Common myeloid progenitor, CD34-positive (primary cell): ENCODE results near the gene KISS1.

Source experiments
- CTCF ChIA-PET: fragments of 350-600 bp; sonication (Branson Sonifier 250); formaldehyde crosslinking; loops from one replicate; lab custom pipeline; 2021; ENCODE audit warnings: antibody characterized with exemption; lab: Charles Lee
- POLR2A ChIA-PET: fragments of 350-600 bp; sonication (Branson Sonifier 250); formaldehyde crosslinking; loops from one replicate; lab custom pipeline; 2021; ENCODE audit warnings: antibody characterized with exemption; lab: Charles Lee
- DNase-seq, 3 donors: peaks; one replicate each; pipeline versions ENCODE4 v3.0.0 to v3.0.0-alpha.2; 2013
- H3K27ac ChIP-seq, 2 experiments: 1 replicate in 1 of 2; 2 replicates in 1 of 2; pipeline ENCODE4 v1.7.0; 2013; ENCODE audit warnings: inconsistent platforms in 2 of 2, low read length in 2 of 2, mild to moderate bottlenecking in 2 of 2, low read depth in 1 of 2, moderate library complexity in 1 of 2; ENCODE audit not compliant: severe bottlenecking in 2 of 2, insufficient read depth in 1 of 2, poor library complexity in 1 of 2
- H3K27me3 ChIP-seq, 5 experiments: replicated peaks in 2 of 5; 1 replicate in 3 of 5; 2 replicates in 2 of 5; pipeline versions ENCODE4 v1.6.1 to v1.7.0; 2013; ENCODE audit warnings: low read length in 4 of 5, mild to moderate bottlenecking in 2 of 5, moderate library complexity in 2 of 5, inconsistent platforms in 1 of 5; ENCODE audit not compliant: insufficient read depth in 5 of 5, control insufficient read depth in 4 of 5
- H3K36me3 ChIP-seq, 4 experiments: 1 replicate in 2 of 4; 2 replicates in 2 of 4; pipeline versions ENCODE4 v1.6.1 to v1.7.0; 2013; ENCODE audit warnings: low read length in 3 of 4, control low read depth in 1 of 4, mild to moderate bottlenecking in 1 of 4; ENCODE audit not compliant: control insufficient read depth in 4 of 4, insufficient read depth in 4 of 4
- H3K4me1 ChIP-seq, 4 experiments: 1 replicate in 3 of 4; 2 replicates in 1 of 4; pipeline versions ENCODE4 v1.6.1 to v1.7.1; 2013; ENCODE audit warnings: low read length in 3 of 4, mild to moderate bottlenecking in 3 of 4, control low read depth in 1 of 4, inconsistent platforms in 1 of 4, moderate library complexity in 1 of 4; ENCODE audit not compliant: control insufficient read depth in 4 of 4, insufficient read depth in 4 of 4; ENCODE audit errors: control extremely low read depth in 1 of 4
- H3K4me3 ChIP-seq, 7 experiments: 1 replicate in 4 of 7; 2 replicates in 3 of 7; pipeline versions ENCODE4 v1.5.1 to v1.7.0; 2013; ENCODE audit warnings: mild to moderate bottlenecking in 7 of 7, low read length in 6 of 7, moderate library complexity in 6 of 7, inconsistent platforms in 2 of 7, low read depth in 2 of 7, control low read depth in 1 of 7; ENCODE audit not compliant: insufficient read depth in 4 of 7, control insufficient read depth in 1 of 7; ENCODE audit errors: extremely low read depth in 1 of 7
- H3K9me3 ChIP-seq, 5 experiments: 1 replicate in 4 of 5; 2 replicates in 1 of 5; pipeline versions ENCODE4 v1.6.1 to v1.7.1; 2013; ENCODE audit warnings: low read length in 4 of 5, mild to moderate bottlenecking in 2 of 5, inconsistent platforms in 1 of 5, low read depth in 1 of 5, moderate library complexity in 1 of 5; ENCODE audit not compliant: control insufficient read depth in 4 of 5, insufficient read depth in 2 of 5; ENCODE audit errors: control extremely low read depth in 1 of 5
- WGBS: methylation state at CpG from one replicate; pipeline ENCODE4 v1.1.5; 2013; ENCODE audit not compliant: insufficient coverage; 5-methylcytosine and 5-hydroxymethylcytosine counted together

The KISS1 gene

GRCh38 chr1:204149107-204149506 is 47.2 kb downstream of the KISS1 start:
- DNase-seq: no peak
- 58% methylated on average over 2 of the region's 2 CpGs for WGBS
- no peak overlapping the region for H3K4me3 ChIP-seq
- no peaks in the 10 kb centered on the region for H3K9me3 ChIP-seq
- CTCF ChIA-PET: interaction anchor here (1.3 to 1.6 kb wide), 2 partner anchors 10 to 19 kb away, joined by 3 to 4 read pairs; no protein-coding TSS in a partner anchor
- no peaks in the 10 kb centered on the region for H3K36me3 ChIP-seq
- POLR2A ChIA-PET: no interaction called here
- peaks cover 0 to 6% (median 0%) of the 10 kb centered on the region in 5 experiments for H3K27me3 ChIP-seq
- no peak overlapping the region for H3K27ac ChIP-seq
- H3K4me1 ChIP-seq: peaks cover 0 to 17% (median 15%) of the 10 kb centered on the region in 4 experiments

DNA sequence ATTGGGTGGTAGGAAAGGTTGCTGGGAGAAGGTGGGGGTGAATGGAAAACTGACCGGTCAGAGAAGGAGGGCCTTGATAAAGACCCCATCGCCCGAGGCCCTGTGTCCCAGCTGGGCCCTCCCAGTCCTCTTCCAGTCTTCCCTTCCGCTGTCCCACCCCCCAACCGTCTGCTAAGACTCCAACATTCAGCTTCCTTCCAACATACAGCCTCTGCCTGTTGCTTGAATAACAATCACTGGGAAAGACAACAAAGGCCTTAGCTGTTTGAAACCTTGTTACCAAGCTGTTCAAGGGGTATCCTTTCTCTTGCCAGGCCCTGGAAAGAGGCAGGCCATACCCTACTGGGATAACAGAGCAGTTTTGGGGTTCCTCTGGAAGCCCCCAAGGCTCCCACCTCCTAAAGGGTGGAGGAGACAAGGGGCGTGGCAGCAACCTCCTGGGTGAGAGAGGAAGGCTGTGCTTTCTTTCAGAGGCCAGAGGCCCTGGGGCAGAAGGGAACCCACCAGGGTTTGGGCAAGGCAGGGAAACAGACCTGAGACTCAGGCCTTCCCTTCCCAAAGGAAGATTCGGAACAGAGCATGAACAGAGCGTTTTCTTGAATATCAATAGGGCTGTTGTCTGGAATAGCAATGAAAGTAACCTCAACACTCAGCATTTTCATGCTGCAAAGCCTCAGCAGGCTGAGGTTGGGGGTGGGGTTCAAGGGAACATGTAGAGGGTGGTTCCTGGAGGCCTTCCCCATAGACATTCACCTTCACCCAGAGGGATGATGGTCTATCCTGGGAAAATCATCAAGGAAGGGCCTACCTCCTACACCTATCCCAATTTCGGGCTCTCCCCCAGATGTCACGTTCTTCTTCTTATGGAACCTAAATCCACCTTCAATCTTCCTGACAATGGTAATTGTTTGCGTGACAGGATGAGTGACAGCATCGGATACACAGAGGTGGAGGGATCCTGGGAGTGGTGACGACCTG is 48.6 kb downstream of the KISS1 start:
- Histone ChIP-seq H3K9me3 (no peaks in the 10 kb centered on the region), H3K27me3 (peaks cover 0 to 4% (median 0%) of the 10 kb centered on the region in 5 experiments), H3K36me3 (no peaks in the 10 kb centered on the region), H3K4me3 (no peak overlapping the region), H3K4me1 (peaks cover 0 to 14% (median 12%) of the 10 kb centered on the region in 4 experiments), H3K27ac (no peak overlapping the region)
- DNase-seq: no peak
- POLR2A ChIA-PET: interaction anchor here (0.5 kb wide), 1 partner anchor 280 kb away, joined by 3 read pairs; no protein-coding TSS in a partner anchor
- 97% methylated on average over 9 of the region's 13 CpGs for WGBS
- CTCF ChIA-PET: interaction anchor here (1.3 kb wide), 1 partner anchor 9 kb away, joined by 3 read pairs; no protein-coding TSS in a partner anchor

- no peaks in the 10 kb centered on the region for H3K36me3 ChIP-seq
- DNase-seq: no peak
- POLR2A ChIA-PET: interaction anchor here (0.5 kb wide), 1 partner anchor 280 kb away, joined by 3 read pairs; no protein-coding TSS in a partner anchor
- H3K27me3 ChIP-seq: peaks cover 0 to 3% (median 0%) of the 10 kb centered on the region in 5 experiments
- peaks cover 0 to 7% (median 6%) of the 10 kb centered on the region in 4 experiments for H3K4me1 ChIP-seq
- CTCF ChIA-PET: no interaction called here
- no CpG with 5 or more reads among the region's 7 CpGs for WGBS
- no peak overlapping the region for H3K4me3 ChIP-seq
- no peaks in the 10 kb centered on the region for H3K9me3 ChIP-seq
- no peak overlapping the region for H3K27ac ChIP-seq
These were observed 49.3 kb downstream of the KISS1 start for GRCh38 chr1:204146965-204147364.

GRCh38 chr1:204146309-204146708 is 50.0 kb downstream of the KISS1 start:
- DNase-seq: no peak
- Histone ChIP-seq H3K4me1 (peaks cover 0 to 2% (median 2%) of the 10 kb centered on the region in 4 experiments), H3K9me3 (no peaks in the 10 kb centered on the region), H3K27ac (no peak overlapping the region), H3K4me3 (no peak overlapping the region), H3K27me3 (peaks cover 0 to 3% (median 0%) of the 10 kb centered on the region in 5 experiments), H3K36me3 (no peaks in the 10 kb centered on the region)
- WGBS: 96% methylated on average over 5 of the region's 6 CpGs
- ChIA-PET CTCF (interaction anchor here (0.6 to 1.9 kb wide), 3 partner anchors 10 to 60 kb away, joined by 3 to 7 read pairs (median 4); no protein-coding TSS in a partner anchor), POLR2A (no interaction called here)

- DNase-seq: peak in 1 of 3 donors; percentile 21
- peaks cover 0 to 2% (median 0%) of the 10 kb centered on the region in 5 experiments for H3K27me3 ChIP-seq
- POLR2A ChIA-PET: no interaction called here
- H3K27ac ChIP-seq: no peak overlapping the region
- H3K4me3 ChIP-seq: no peak overlapping the region
- CTCF ChIA-PET: interaction anchor here (0.9 to 1.9 kb wide), 4 partner anchors 9 to 17 kb away, joined by 3 to 7 read pairs (median 4); no protein-coding TSS in a partner anchor
- WGBS: 98% methylated on average over 4 of the region's 4 CpGs
- H3K9me3 ChIP-seq: no peaks in the 10 kb centered on the region
- no peaks in the 10 kb centered on the region for H3K4me1 ChIP-seq
- peaks cover 0 to 3% (median 0%) of the 10 kb centered on the region in 4 experiments for H3K36me3 ChIP-seq
These were observed 51.2 kb downstream of the KISS1 start for GRCh38 chr1:204145033-204145504.

DNA sequence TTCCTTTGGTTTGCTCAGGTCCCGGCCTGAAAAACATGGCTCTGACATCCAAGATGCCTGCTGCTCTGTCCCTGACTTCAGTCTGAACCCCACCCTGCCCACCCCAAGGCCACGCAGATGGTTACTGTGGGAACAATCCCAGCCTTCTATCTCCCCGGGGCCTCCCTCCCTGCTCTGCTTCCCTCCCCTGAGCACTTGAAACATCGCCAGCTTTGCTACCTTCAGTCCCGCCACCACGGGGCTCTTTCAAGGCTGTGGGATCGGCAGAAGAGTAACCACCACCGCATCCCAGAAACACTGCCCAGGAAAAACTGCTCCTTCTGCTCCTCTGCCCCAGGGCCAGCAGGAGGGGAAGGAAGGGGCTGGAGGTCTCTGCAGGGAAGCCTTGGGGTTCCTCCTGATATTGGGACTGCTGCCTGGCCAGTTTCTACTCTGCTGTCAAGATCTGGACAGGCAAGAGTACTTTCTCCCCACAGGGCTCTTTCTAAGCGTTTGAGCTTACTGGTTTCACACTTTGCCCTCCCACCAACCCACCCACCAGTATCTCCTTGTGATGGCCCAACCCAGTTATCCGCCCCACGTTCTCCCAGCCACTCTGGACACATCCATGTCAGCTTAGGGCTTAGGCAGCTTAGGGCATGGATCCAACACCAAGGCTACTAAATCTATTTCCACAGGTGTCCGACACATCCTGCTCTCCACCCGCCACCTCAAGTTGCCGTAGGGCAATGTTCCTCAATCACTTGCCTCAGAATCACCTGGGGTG is 52.8 kb downstream of the KISS1 start:
- WGBS: 98% methylated on average over 9 of the region's 14 CpGs
- ChIA-PET POLR2A (interaction anchor here (0.6 kb wide), 1 partner anchor 136 kb away, joined by 3 read pairs; no protein-coding TSS in a partner anchor), CTCF (interaction anchor here (0.6 to 1.3 kb wide), 2 partner anchors 25 to 181 kb away, joined by 3 read pairs; no protein-coding TSS in a partner anchor)

More for the DNA sequence above, 52.8 kb downstream of the KISS1 start:
- Histone ChIP-seq H3K4me3 (no peak overlapping the region), H3K27ac (no peak overlapping the region), H3K9me3 (no peaks in the 10 kb centered on the region), H3K36me3 (peaks cover 0 to 14% (median 0%) of the 10 kb centered on the region in 4 experiments), H3K27me3 (peaks cover 0 to 1% (median 0%) of the 10 kb centered on the region in 5 experiments), H3K4me1 (no peaks in the 10 kb centered on the region)
- DNase-seq: no peak
